PC-3 (cell line): ENCODE measurements around the gene SYNJ2. TPM values are rescaled to one million over a fixed set of nuclear protein-coding genes. Genes with fewer than 3 reads are reported as not detected.

Experiments used
- ATAC-seq: fragments of 200-7000 bp; cut with Tn5 transposase; 2 replicates; pipeline ENCODE4 v1.9.1; 2020; ENCODE audit warnings: mild to moderate bottlenecking, moderate library complexity
- BruUV-seq: library from RNA; stranded (reverse); fragments of 400-500 nt; replicated peaks from 2 replicates; lab custom pipeline; 2021; lab: Mats Ljungman, UMichigan
- CTCF ChIA-PET: fragments of 300-600 bp; sonication (Branson Sonifier 250); formaldehyde crosslinking; loops from one replicate; lab custom pipeline; 2022; ENCODE audit warnings: antibody characterized with exemption; lab: Charles Lee
- POLR2A ChIA-PET: fragments of 300-600 bp; sonication (Branson Sonifier 250); formaldehyde crosslinking; loops from one replicate; lab custom pipeline; 2022; ENCODE audit warnings: antibody characterized with exemption; ENCODE audit not compliant: unreplicated experiment; lab: Charles Lee
- DNase-seq: peaks from one replicate; pipeline ENCODE4 v3.0.0-alpha.2; 2015
- H2AFZ ChIP-seq: fragments of 300-600 bp; sonication (generic); 2 replicates; pipeline ENCODE4 v1.6.0; 2016; ENCODE audit warnings: antibody characterized with exemption, low read length
- H3F3A ChIP-seq: fragments of 300-600 bp; sonication (generic); one replicate; pipeline ENCODE4 v1.6.0; 2017; ENCODE audit warnings: antibody characterized with exemption, low read length, control low read depth, mild to moderate bottlenecking; ENCODE audit not compliant: unreplicated experiment
- H3K27ac ChIP-seq: fragments of 300-600 bp; sonication (generic); 2 replicates; pipeline ENCODE4 v1.5.1; 2016; ENCODE audit warnings: mild to moderate bottlenecking, low read length
- H3K27me3 ChIP-seq: fragments of 300-600 bp; sonication (generic); 2 replicates; pipeline ENCODE4 v1.6.1; 2016; ENCODE audit warnings: low read length, mixed read lengths
- H3K36me3 ChIP-seq: fragments of 300-600 bp; sonication (generic); 2 replicates; pipeline ENCODE4 v1.6.1; 2016; ENCODE audit warnings: low read depth, mixed run types, low read length, mixed read lengths
- H3K4me1 ChIP-seq: fragments of 300-600 bp; sonication (generic); 2 replicates; pipeline ENCODE4 v1.5.1; 2016; ENCODE audit warnings: low read length; ENCODE audit not compliant: insufficient read depth
- H3K4me2 ChIP-seq: fragments of 300-600 bp; sonication (generic); 2 replicates; pipeline ENCODE4 v1.6.0; 2016; ENCODE audit warnings: low read length
- H3K4me3 ChIP-seq: fragments of 300-600 bp; sonication (generic); 2 replicates; pipeline ENCODE4 v1.5.1; 2016; ENCODE audit warnings: mild to moderate bottlenecking, low read length, mixed read lengths
- H3K79me2 ChIP-seq: fragments of 300-600 bp; sonication (generic); 2 replicates; pipeline ENCODE4 v1.6.1; 2017; ENCODE audit warnings: low read length, mixed read lengths
- H3K9ac ChIP-seq: fragments of 300-600 bp; sonication (generic); 2 replicates; pipeline ENCODE4 v1.6.0; 2016; ENCODE audit warnings: mild to moderate bottlenecking, low read length
- H3K9me2 ChIP-seq: fragments of 300-600 bp; sonication (generic); replicated peaks from 2 replicates; pipeline ENCODE4 v1.6.1; 2016; ENCODE audit warnings: mixed run types, low read length, mixed read lengths
- H3K9me3 ChIP-seq: fragments of 300-600 bp; sonication (generic); 2 replicates; pipeline ENCODE4 v1.6.1; 2016; ENCODE audit warnings: low read length, mixed read lengths
- H4K20me1 ChIP-seq: fragments of 300-600 bp; sonication (generic); 2 replicates; pipeline ENCODE4 v1.6.1; 2016; ENCODE audit warnings: low read length, mixed read lengths
- EZH2 ChIP-seq: fragments of 300-600 bp; sonication (generic); IDR thresholded peaks from one replicate; pipeline ENCODE4 v1.6.1; 2017; ENCODE audit warnings: antibody characterized with exemption, mild to moderate bottlenecking, low read length; ENCODE audit not compliant: unreplicated experiment
- EZH2phosphoT487 ChIP-seq: fragments of 300-600 bp; sonication (generic); IDR thresholded peaks from 2 replicates; pipeline ENCODE4 v1.6.1; 2018; ENCODE audit warnings: mild to moderate bottlenecking, antibody characterized with exemption, low read length, borderline replicate concordance
- intact Hi-C: fragments of 100-400 bp; cut with micrococcal nuclease; formaldehyde crosslinking; loops from 2 replicates; pipeline ENCODE4 v1.9.0; 2023
- total RNA-seq: library from RNA; depleted of rRNA; stranded (reverse); fragments of >200 nt; gene quantifications from 2 replicates; pipeline ENCODE4 v1.2.3, GENCODE V29; 2014
- TF ChIP-seq, protein P1 (sequence below): fragments of 300-600 bp; sonication (generic); conservative IDR thresholded peaks from 2 replicates; pipeline ENCODE4 v1.5.1; 2017; ENCODE audit warnings: antibody characterized with exemption, low read depth, mild to moderate bottlenecking, low read length

SYNJ2 gene
- total RNA-seq, 1 experiment from 2014 or later, result 21.5 TPM

DNA sequence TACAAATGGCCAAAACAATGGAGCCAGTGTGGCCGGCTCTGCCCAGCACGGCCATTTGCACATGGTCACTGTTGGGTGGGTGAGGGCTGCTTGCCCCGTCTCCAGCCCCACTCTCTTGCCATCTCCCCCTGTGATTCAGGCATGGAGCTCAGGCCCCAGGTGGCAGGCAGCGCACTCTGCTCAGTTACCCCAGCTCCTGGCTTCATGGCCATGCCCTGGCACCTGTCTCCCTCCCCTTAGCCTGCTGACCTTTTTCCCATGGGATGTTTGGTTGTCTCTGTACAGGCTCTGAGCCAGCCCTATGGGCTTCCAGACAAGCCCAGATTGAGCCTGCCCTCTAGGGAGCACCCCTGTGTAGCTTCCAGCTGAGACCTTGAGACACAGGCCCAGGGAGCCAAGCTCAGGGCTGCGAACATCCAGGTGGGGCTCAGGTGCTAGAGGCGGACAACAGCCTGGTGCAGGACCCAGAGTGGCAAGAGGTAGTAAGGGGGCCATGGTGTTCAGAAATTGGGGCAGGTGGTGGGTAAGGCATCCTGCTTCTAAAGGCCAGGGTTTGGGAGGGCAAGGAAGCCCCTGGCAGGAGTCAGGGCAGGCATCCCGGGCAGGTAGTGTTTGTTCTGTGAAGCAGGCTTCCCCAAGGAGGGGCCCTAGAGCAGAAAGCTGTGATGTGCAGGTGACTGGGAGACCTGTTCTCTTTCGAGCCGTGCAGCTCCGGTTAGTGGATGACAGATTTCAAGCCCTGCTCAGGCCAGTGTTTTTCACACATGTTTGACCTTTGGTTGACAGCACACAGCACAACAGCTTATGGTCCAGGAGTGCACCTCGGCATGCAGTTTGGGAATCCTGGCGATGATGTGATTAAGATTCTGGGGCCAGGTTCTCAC lies 17.7 kb downstream of the SYNJ2 start:
- Histone ChIP-seq H3K79me2 (peaks cover 78% of the 10 kb centered on the region), H3K9me3 (no peaks in the 10 kb centered on the region), H3F3A (no peaks in the 10 kb centered on the region), H3K27me3 (no peaks in the 10 kb centered on the region), H3K36me3 (no peaks in the 10 kb centered on the region), H3K4me1 (peaks cover 28% of the 10 kb centered on the region), H3K4me3 (no peak overlapping the region), H4K20me1 (peaks cover 4% of the 10 kb centered on the region; the same call in 1 of the 2 replicates), H3K9me2 (no peaks in the 10 kb centered on the region), H2AFZ (no peak overlapping the region), H3K27ac (no peak overlapping the region), H3K4me2 (no peak overlapping the region), H3K9ac (no peak overlapping the region)
- CTCF ChIA-PET, result no interaction called here
- DNase-seq (no peak), ATAC-seq (no peak)
- no peak for TF ChIP-seq EZH2
- POLR2A ChIA-PET, result interaction anchor here (0.6 kb wide), 1 partner anchor 42 kb away, joined by 4 read pairs; no protein-coding TSS in a partner anchor
- BruUV-seq, result no TSS peak
- intact Hi-C loops, result no loop called here

- no peak for TF ChIP-seq EZH2
- TF ChIP-seq, protein P1, sequence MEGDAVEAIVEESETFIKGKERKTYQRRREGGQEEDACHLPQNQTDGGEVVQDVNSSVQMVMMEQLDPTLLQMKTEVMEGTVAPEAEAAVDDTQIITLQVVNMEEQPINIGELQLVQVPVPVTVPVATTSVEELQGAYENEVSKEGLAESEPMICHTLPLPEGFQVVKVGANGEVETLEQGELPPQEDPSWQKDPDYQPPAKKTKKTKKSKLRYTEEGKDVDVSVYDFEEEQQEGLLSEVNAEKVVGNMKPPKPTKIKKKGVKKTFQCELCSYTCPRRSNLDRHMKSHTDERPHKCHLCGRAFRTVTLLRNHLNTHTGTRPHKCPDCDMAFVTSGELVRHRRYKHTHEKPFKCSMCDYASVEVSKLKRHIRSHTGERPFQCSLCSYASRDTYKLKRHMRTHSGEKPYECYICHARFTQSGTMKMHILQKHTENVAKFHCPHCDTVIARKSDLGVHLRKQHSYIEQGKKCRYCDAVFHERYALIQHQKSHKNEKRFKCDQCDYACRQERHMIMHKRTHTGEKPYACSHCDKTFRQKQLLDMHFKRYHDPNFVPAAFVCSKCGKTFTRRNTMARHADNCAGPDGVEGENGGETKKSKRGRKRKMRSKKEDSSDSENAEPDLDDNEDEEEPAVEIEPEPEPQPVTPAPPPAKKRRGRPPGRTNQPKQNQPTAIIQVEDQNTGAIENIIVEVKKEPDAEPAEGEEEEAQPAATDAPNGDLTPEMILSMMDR, result no peak
- TF ChIP-seq EZH2phosphoT487, result no peak
- Histone ChIP-seq H3K9ac (no peak overlapping the region), H3K9me2 (no peaks in the 10 kb centered on the region), H3F3A (no peaks in the 10 kb centered on the region), H3K4me1 (peaks cover 28% of the 10 kb centered on the region), H3K79me2 (peaks cover 71% of the 10 kb centered on the region), H3K9me3 (no peaks in the 10 kb centered on the region), H3K4me2 (no peak overlapping the region), H4K20me1 (no peaks in the 10 kb centered on the region), H3K36me3 (no peaks in the 10 kb centered on the region), H2AFZ (no peak overlapping the region), H3K4me3 (no peak overlapping the region), H3K27ac (no peak overlapping the region), H3K27me3 (no peaks in the 10 kb centered on the region)
- no TSS peak for BruUV-seq
- CTCF ChIA-PET, result no interaction called here
- intact Hi-C loops, result no loop called here
- no peak for ATAC-seq
- POLR2A ChIA-PET, result interaction anchor here (0.6 kb wide), 1 partner anchor 40 kb away, joined by 4 read pairs; no protein-coding TSS in a partner anchor
- DNase-seq, result no peak
These were observed 19.1 kb downstream of the SYNJ2 start for GRCh38 chr6:158000530-158001307.

DNA sequence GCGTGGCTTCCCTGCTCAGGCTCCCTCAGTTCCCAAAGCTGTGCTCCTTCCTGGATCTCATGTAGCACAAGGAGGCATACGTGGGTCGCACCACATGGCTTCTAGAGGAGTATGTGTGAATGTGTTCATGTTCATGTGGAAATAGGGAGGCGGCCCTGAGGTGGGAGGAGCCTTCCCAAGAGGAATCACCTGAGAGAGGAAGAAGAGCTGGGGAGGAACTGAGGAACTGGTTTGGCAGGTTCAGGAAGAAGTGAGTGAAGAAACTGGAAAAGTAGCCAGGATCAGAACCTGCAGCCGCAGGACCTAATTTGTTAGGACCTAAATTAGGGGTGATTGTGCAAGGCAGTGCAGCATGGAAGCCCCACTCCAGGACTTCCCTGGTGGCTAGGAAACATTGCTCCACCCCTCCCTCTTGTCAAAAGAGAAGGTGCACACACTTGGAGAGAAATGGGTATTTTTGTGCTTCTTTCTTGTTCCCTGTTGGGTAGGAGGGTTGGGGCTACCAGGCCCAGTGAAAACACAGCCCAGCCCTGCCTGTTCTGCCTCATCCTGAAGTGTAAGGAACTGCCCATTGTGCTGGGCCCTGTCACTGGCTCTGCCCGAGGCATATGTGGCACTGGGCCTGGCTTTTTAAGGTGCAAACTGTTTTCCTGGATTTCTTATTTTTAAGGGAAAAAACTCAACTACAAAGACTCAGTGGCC lies 20.7 kb downstream of the SYNJ2 start:
- no TSS peak for BruUV-seq
- H3K4me2 ChIP-seq, result peak overlapping the region; percentile 59
- no peaks in the 10 kb centered on the region for H3K36me3 ChIP-seq
- DNase-seq (peak; percentile 79), ATAC-seq (peak; percentile 55)
- peaks cover 28% of the 10 kb centered on the region for H3K4me1 ChIP-seq
- H3F3A ChIP-seq, result no peaks in the 10 kb centered on the region
- no peaks in the 10 kb centered on the region for H4K20me1 ChIP-seq
- no peaks in the 10 kb centered on the region for H3K27me3 ChIP-seq
- no peaks in the 10 kb centered on the region for H3K9me2 ChIP-seq
- CTCF ChIA-PET, result no interaction called here
- H3K79me2 ChIP-seq, result peaks cover 67% of the 10 kb centered on the region
- intact Hi-C loops, result no loop called here
- H3K9me3 ChIP-seq, result no peaks in the 10 kb centered on the region
- H3K9ac ChIP-seq, result peak overlapping the region; percentile 47
- H2AFZ ChIP-seq, result no peak overlapping the region
- no peak for TF ChIP-seq EZH2phosphoT487
- TF ChIP-seq, protein P1, result no peak
- H3K27ac ChIP-seq, result peak overlapping the region; percentile 84
- H3K4me3 ChIP-seq, result no peak overlapping the region; the same call in 1 of the 2 replicates
- POLR2A ChIA-PET, result no interaction called here
